ENCODE data around the gene TNS1.

DNA sequence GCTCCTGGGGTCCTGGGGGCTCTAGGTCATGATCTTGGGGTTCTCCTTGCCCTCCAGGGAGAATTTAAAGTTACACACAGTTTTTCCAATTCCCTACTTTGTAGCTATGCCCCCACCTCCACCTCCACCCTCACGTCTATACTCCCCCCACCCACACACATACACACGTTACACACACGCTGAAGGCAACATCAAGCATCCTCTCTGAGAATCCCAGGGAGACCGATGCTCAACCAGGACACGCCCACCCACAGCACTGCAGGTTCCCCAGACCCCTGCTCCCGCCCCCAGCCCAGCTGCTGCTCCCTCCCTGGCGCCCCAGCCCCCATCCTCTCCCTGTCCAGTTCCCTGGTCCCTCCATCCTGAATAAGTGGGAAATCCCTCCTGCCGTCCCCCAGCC, 6.4 kb upstream of the TNS1 start:
- TF ChIP-seq EZH2 (IDR thresholded peaks at IDR 0.05) (no peak), POLR2AphosphoS5 (IDR thresholded peaks at IDR 0.05; ENCODE audit: borderline replicate concordance, low read depth, low read length) (no peak)

Data from SK-N-MC (cell line).